Stimulated activated naive CD8-positive, alpha-beta T cell treated with anti-CD3 and anti-CD28 coated beads, Interleukin-15, Interleukin-2, amounts not matched to agents 100 ng/mL and 50 ng/mL, for 24 hours (primary cell): Measurements from ENCODE around the gene AKAP6.
"Not testable (repeated sequence)": the region's sequence is repeated elsewhere in the genome, so short reads cannot be mapped to it uniquely, and the experiment has no call there.

Source experiments
- H3K27ac Mint-ChIP-seq: one replicate; pipeline ENCODE4 v1.8.0; 2021; ENCODE audit warnings: mild to moderate bottlenecking, mixed read lengths
- H3K27me3 Mint-ChIP-seq: one replicate; pipeline ENCODE4 v1.8.0; 2021; ENCODE audit warnings: mixed read lengths
- H3K36me3 Mint-ChIP-seq: one replicate; pipeline ENCODE4 v1.8.0; 2021; ENCODE audit warnings: low read depth, mixed read lengths
- H3K4me1 Mint-ChIP-seq: one replicate; pipeline ENCODE4 v1.8.0; 2021; ENCODE audit warnings: low read depth, mixed read lengths
- H3K4me3 Mint-ChIP-seq: one replicate; pipeline ENCODE4 v1.8.0; 2021; ENCODE audit warnings: mild to moderate bottlenecking, mixed read lengths
- H3K9me3 Mint-ChIP-seq: one replicate; pipeline ENCODE4 v1.8.0; 2021; ENCODE audit warnings: mixed read lengths

Gene AKAP6

DNA sequence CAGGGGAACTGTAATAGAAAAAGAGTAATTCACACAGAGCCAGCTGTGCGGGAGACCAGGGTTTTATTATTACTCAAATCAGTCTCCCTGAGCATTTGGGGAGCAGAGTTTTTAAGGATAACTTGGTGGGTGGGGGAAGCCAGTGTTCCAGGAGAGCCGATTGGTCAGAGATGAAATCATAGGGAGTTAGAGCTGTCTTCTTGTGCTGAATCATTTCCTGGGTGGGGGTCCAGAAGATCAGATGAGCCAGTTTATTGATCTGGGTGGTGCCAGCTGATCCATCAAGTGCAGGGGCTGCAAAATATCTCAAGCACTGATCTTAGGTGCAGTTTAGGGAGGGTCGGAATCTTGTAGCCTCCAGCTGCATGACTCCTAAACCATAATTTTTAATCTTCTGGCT, 44.1 kb downstream of the AKAP6 start:
- not testable (repeated sequence) for H3K9me3 Mint-ChIP-seq, H3K4me3 Mint-ChIP-seq, H3K36me3 Mint-ChIP-seq, H3K27ac Mint-ChIP-seq, H3K27me3 Mint-ChIP-seq, H3K4me1 Mint-ChIP-seq

DNA sequence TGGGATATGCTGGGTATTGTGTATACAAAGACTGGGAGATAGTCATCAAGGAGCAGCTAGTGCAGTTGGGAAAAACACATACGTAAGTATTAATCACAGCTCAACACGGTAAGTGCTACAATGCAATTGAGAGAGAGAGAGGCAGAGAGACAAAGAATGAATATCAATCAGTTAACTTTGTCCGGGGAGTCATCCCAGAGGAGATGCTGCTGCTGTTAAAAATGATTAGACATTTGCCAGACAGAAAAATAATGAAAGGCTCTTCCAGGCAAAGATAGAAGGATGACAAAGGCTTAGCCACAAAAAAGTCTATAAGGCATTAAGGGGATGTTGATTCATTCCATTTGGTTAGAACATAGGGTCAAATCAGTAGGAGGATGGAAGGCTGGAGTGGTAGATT, 45.1 kb downstream of the AKAP6 start:
- H3K4me1 Mint-ChIP-seq: no peaks in the 10 kb centered on the region

DNA sequence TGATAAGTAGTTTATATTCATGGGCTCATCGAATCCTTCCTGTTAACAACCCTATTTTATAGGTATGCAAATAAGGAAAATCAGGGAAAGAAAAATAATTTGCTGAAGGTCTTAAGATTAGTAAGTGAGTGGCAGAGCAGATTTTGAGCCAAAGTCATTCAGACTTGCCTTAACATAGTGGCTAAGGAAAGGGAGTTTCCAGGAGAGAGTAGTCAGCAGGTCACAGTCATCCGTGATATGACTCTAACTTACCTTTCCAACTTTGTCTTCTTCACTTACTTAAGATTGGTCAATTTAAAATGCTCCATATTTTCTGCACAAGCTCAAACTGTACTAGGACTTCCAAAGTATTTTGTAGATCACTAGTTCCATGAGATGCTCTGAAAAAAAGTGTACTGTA, 46.6 kb downstream of the AKAP6 start:
- H3K4me1 Mint-ChIP-seq: no peaks in the 10 kb centered on the region
- H3K27ac Mint-ChIP-seq: no peak overlapping the region
- no peaks in the 10 kb centered on the region for H3K36me3 Mint-ChIP-seq
- H3K4me3 Mint-ChIP-seq: no peak overlapping the region
- no peaks in the 10 kb centered on the region for H3K9me3 Mint-ChIP-seq
- H3K27me3 Mint-ChIP-seq: no peaks in the 10 kb centered on the region

More for the DNA sequence above, 45.1 kb downstream of the AKAP6 start:
- no peak overlapping the region for H3K27ac Mint-ChIP-seq
- H3K27me3 Mint-ChIP-seq: no peaks in the 10 kb centered on the region
- no peak overlapping the region for H3K4me3 Mint-ChIP-seq
- no peaks in the 10 kb centered on the region for H3K36me3 Mint-ChIP-seq
- no peaks in the 10 kb centered on the region for H3K9me3 Mint-ChIP-seq

DNA sequence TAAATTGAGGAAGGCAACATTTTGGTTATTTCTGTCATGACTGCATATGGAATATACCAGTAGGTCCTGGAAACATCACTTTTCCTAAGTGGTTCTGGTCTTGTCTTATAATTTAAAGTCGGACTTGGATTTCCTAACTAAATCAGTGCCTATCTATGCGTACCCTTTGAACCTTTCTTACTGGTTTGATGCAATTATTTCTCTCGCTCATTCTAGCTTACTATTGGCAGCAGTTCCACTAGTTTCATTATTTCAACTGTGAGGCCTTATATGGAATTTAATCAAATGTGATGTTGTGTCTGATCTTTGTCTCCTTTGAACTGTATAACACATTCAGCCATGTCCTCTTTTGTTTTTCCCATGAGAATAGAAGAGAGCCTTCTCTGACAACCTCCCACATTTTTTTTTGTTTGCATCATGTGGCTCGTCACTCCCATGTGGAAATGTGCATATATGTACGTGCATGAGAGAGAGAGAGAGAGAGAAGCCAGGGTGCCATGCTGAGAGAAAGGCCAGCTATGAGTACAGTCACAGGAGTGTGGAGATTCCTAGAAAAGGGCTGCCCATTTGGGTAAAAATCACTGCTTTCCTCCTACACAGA, 48.0 kb downstream of the AKAP6 start:
- no peak overlapping the region for H3K4me3 Mint-ChIP-seq
- H3K9me3 Mint-ChIP-seq: no peaks in the 10 kb centered on the region
- H3K27me3 Mint-ChIP-seq: no peaks in the 10 kb centered on the region

DNA sequence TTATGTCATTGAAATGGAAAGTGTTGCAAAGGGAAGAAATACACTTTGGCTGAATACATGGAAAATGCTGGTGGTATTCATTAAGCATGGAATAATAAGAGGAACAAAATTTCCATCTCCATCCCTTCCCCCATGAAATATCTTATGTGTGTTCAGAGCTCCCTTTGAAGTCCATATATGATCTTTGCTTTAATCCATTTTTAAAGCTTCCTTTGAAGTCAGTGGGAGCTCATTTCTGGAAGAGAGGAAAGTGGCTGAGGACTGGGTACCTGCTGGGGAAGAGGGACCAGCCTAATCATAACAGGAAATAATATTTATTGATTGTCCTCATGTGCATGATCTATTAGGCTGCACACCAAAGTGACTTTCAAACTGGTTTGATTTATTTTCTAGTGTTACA, 49.2 kb downstream of the AKAP6 start:
- no peaks in the 10 kb centered on the region for H3K4me1 Mint-ChIP-seq
- H3K27ac Mint-ChIP-seq: no peak overlapping the region
- H3K4me3 Mint-ChIP-seq: no peak overlapping the region
- H3K27me3 Mint-ChIP-seq: no peaks in the 10 kb centered on the region
- H3K9me3 Mint-ChIP-seq: no peaks in the 10 kb centered on the region
- H3K36me3 Mint-ChIP-seq: no peaks in the 10 kb centered on the region

More for the DNA sequence above, 48.0 kb downstream of the AKAP6 start:
- H3K36me3 Mint-ChIP-seq: no peaks in the 10 kb centered on the region
- no peak overlapping the region for H3K27ac Mint-ChIP-seq
- H3K4me1 Mint-ChIP-seq: no peaks in the 10 kb centered on the region

DNA sequence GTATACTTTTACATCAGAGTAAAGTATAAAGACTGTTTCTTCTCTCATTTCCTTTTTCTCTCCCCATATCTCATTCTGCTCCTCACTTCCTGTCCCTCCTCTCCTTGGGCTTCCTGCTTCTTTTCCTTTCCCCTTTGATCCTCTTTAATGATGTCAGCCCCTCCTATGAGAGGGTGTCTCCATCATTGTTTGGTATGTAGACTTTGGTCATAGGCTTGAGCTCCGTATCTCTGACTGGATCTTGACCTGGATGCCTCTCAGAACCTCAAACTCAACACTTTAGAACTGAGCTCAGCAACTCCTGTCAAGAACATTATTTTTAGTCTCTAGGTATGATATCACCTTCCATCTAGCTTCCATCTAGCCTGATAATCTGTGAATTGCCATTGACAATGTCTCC, 50.3 kb downstream of the AKAP6 start:
- H3K27ac Mint-ChIP-seq: no peak overlapping the region
- no peak overlapping the region for H3K4me3 Mint-ChIP-seq
- no peaks in the 10 kb centered on the region for H3K4me1 Mint-ChIP-seq
- H3K36me3 Mint-ChIP-seq: no peaks in the 10 kb centered on the region
- no peaks in the 10 kb centered on the region for H3K27me3 Mint-ChIP-seq
- H3K9me3 Mint-ChIP-seq: no peaks in the 10 kb centered on the region

DNA sequence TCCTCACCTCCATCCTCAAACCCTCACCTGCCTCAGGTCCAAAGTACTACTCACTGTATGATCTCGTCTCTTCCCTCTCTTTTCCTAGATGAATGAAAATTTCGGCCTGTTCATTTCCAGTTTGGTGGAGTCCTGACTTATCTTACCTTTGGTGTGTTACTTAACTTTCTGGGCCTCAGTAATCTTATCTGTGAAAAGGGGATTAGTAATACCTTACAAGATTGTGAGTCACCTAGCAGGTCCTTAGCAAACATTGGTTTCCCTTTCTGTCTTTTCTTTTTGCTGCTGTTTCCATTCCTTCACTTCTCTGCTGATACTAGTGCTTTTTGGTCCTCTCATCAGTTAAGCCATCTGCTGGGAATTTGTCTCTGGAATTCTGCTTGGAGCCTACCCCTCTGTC, 52.8 kb downstream of the AKAP6 start:
- H3K36me3 Mint-ChIP-seq: no peaks in the 10 kb centered on the region
- no peak overlapping the region for H3K27ac Mint-ChIP-seq
- H3K4me3 Mint-ChIP-seq: no peak overlapping the region
- H3K9me3 Mint-ChIP-seq: no peaks in the 10 kb centered on the region
- H3K27me3 Mint-ChIP-seq: no peaks in the 10 kb centered on the region
- no peaks in the 10 kb centered on the region for H3K4me1 Mint-ChIP-seq

DNA sequence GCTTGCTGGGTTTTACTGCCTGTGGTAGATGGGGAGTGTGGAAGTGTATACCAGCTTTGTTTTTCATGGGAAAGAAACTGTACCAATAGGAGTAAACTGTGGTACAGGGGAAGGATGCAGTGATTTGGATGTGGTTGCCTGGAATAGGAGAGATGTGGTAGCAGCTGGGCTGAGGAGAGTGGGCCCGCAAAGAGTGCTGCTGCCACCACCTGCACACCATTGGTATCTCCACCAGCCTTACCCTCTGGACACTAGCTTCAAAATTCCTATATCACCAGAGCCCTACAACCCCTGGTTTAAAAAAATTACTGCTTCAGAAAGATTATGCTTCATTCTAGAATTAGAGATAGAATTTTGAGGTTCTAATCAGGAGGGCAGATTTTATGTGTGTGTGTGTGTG, 53.6 kb downstream of the AKAP6 start:
- Mint-ChIP-seq H3K36me3 (no peaks in the 10 kb centered on the region), H3K27me3 (no peaks in the 10 kb centered on the region), H3K4me1 (no peaks in the 10 kb centered on the region), H3K27ac (no peak overlapping the region), H3K4me3 (no peak overlapping the region), H3K9me3 (no peaks in the 10 kb centered on the region)

DNA sequence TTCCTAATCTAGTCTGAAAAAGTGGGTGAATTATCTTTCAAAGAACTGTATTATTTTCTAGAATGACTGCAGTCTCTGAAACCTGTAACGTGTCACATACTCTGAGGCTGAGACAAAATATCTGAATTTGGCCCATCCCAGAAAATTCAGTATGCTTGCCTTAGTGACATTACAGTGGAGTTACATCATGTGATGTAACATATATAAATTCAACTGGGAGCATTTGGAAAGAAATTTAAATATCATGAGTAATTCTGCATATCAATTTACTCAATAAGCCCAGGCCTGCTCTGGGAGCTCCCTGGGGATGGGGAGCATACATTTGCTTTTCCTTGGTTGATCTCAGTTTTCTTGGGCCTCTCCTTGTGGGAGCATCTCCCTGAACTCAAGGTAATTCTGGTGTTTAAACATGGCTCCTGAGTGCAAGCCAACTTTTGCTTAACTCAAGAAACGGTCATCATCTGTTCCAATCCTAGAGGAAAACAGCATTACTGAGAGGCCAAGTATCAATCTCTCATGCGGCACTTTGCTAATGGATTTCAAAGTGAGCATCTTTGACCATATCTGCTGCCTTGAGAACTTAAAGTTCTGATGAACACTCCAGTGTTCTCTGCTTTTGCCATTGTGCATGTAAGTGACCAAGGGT, 54.4 kb downstream of the AKAP6 start:
- Mint-ChIP-seq H3K36me3 (no peaks in the 10 kb centered on the region), H3K27ac (no peak overlapping the region), H3K9me3 (peaks cover 7% of the 10 kb centered on the region), H3K4me1 (no peaks in the 10 kb centered on the region), H3K27me3 (peaks cover 6% of the 10 kb centered on the region), H3K4me3 (no peak overlapping the region)

DNA sequence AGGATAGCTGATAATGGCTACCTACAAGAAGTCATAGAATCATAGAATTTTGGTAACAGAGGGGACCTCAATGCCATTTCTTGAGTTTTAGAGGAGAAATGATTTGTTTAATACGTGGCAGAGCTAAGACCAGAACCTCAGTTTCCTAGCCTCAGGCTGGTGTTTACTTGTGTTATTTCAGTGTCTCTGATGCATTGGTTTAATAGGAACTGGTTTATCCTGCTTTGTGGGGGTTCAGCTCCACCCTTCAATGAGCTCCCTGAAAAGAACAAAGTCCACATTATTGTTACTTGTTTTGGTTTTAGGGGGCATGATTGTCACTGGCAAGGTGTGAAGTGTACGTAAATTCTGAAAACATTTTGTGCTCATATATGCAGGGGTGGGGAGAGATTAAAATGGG, 55.4 kb downstream of the AKAP6 start:
- Mint-ChIP-seq H3K36me3 (no peaks in the 10 kb centered on the region), H3K9me3 (peaks cover 7% of the 10 kb centered on the region), H3K27ac (no peak overlapping the region), H3K4me3 (no peak overlapping the region), H3K27me3 (peaks cover 10% of the 10 kb centered on the region), H3K4me1 (no peaks in the 10 kb centered on the region)

DNA sequence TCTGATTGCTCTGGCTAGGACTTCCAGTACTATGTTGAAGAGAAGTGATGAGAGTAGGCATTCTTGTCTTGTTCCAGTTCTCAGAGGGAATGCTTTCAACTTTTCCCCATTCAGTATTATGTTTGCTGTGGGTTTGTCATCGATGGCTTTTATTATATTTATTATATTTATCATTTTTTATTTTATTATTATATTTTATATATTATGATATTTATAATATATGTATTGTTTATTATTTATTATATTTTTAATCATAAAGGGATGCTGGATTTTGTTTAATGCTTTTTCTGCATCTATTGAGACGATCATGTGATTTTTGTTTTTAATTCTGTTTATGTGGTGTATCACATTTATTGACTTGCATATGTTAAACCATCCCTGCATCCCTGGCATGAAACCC, 58.2 kb downstream of the AKAP6 start:
- H3K9me3 Mint-ChIP-seq: peaks cover 18% of the 10 kb centered on the region
- not testable (repeated sequence) for H3K4me3 Mint-ChIP-seq, H3K4me1 Mint-ChIP-seq, H3K27ac Mint-ChIP-seq, H3K36me3 Mint-ChIP-seq
- H3K27me3 Mint-ChIP-seq: peaks cover 18% of the 10 kb centered on the region

DNA sequence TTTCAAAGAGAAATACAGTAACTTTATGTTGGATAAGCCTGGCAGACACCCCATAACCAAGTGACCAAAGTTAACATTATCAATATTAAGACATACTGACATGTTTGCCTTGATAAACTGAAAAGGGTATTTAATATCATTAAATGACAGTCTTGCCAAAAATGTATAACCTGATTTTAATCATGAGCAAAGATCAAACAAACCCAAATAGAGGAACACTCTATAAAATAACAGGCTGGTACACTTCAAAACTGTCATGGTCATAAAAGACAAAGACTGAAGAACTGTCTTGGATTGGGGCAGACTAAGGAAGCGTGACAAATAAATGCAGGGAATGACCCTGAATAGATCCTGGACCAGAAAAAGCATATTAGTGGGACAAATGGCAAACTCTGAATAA, 64.0 kb downstream of the AKAP6 start:
- Mint-ChIP-seq H3K27ac (no peak overlapping the region), H3K9me3 (peaks cover 14% of the 10 kb centered on the region), H3K27me3 (peaks cover 15% of the 10 kb centered on the region), H3K36me3 (no peaks in the 10 kb centered on the region), H3K4me3 (no peak overlapping the region), H3K4me1 (no peaks in the 10 kb centered on the region)

DNA sequence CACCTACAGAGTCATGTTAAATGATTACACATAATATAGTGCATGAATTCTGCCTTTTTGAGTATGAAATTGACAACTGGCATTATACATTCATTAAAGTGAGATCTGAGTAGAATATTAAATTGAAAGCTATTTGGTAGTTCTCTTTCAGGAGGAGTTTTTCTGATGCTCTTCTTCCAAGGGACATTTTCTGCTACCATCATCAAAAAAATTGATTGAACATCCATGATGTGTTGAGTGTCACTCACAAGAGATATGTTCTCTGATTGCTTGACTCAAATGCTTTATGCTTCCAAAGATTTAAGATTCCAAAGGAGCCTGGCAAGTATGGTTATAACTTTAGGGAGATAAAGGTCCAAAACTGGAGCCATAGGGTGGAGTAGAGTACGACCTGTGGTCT, 64.9 kb downstream of the AKAP6 start:
- Mint-ChIP-seq H3K27ac (no peak overlapping the region), H3K4me3 (no peak overlapping the region), H3K27me3 (peaks cover 8% of the 10 kb centered on the region), H3K36me3 (no peaks in the 10 kb centered on the region), H3K4me1 (no peaks in the 10 kb centered on the region), H3K9me3 (peaks cover 11% of the 10 kb centered on the region)

DNA sequence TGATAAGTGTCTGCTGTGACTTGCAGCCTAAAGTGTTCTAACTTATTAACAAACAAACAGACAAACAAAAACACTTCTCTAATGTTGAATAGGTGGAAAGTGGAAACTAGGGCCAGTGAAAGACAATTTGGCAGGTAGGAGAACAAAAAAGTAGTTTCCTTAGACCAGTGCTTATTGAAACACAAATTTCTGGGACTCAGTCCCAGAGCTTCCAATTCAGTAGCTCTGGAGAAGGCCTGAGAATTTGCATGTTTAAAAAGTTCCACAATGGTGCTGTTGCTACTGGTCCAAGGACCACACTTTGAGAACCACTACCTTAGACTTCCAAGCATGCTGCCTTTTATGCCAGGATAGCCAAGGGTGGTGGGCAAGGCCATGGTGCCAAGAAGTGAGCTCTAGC, 67.8 kb downstream of the AKAP6 start:
- Mint-ChIP-seq H3K4me1 (no peaks in the 10 kb centered on the region), H3K9me3 (no peaks in the 10 kb centered on the region), H3K27ac (no peak overlapping the region), H3K4me3 (no peak overlapping the region), H3K27me3 (no peaks in the 10 kb centered on the region), H3K36me3 (no peaks in the 10 kb centered on the region)

DNA sequence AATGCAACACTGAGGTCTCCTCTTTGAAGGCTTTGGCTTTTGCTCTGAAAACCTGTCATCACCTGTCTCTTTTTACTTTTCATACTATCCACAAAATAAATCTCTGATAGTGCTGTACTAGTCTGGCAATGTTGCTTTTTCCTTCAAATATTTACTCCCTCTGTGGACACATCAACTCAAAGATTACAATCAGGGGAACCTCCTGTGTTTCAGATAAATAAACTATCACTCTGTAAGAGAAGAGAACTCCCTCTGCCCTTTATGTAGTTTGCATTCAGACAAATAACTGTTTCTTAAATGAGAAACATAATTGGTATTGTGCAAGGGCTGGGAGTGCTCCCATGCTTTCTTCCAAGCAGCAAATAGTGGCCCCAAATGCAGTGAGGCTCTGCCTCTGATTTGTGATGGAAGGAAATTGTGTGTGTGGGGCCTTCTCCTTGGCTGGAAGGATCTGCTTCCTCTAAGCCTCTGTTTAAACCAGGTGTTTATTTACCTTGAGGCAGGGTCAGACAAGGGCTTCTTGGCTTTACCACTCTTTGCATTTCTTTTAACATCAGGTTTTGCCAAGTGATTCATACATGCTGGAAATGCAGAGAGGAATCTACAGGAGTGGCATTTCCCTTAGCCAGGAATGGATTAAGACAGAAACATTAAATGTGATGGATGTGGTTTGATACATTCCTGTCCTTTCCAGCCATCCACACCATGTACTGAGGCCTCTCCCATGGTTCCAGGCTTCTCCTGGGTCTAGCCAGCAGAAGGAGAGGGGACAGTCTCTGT, 69.0 kb downstream of the AKAP6 start:
- no peak overlapping the region for H3K4me3 Mint-ChIP-seq
- no peaks in the 10 kb centered on the region for H3K4me1 Mint-ChIP-seq
- H3K36me3 Mint-ChIP-seq: no peaks in the 10 kb centered on the region
- H3K27me3 Mint-ChIP-seq: no peaks in the 10 kb centered on the region
- H3K27ac Mint-ChIP-seq: no peak overlapping the region
- no peaks in the 10 kb centered on the region for H3K9me3 Mint-ChIP-seq
